Neural cell (in vitro differentiated cells): ENCODE results near the gene RIMS4. TPM values are rescaled to one million over a fixed set of nuclear protein-coding genes. Genes with fewer than 3 reads are reported as not detected.

Experiments
- H2AFZ ChIP-seq: fragments of 200-600, 300-800 bp; sonication (generic), shearing (Covaris generic); 2 replicates; pipeline ENCODE4 v1.6.0; 2014; ENCODE audit warnings: low read depth, mild to moderate bottlenecking, antibody characterized with exemption, low read length, moderate library complexity
- H3F3A ChIP-seq: fragments of 200-600 bp; shearing (Covaris generic); 2 replicates; pipeline ENCODE4 v1.6.1; 2016; ENCODE audit warnings: mild to moderate bottlenecking, moderate library complexity, mixed read lengths, antibody characterized with exemption, low read length; ENCODE audit not compliant: insufficient read depth, poor library complexity, severe bottlenecking
- H3K27ac ChIP-seq: fragments of 200-600, 300-800 bp; sonication (generic), shearing (Covaris generic); 2 replicates; pipeline ENCODE4 v1.5.1; 2014; ENCODE audit warnings: mild to moderate bottlenecking, low read length, moderate library complexity
- H3K27me3 ChIP-seq: fragments of 300-800, 200-600 bp; sonication (generic), shearing (Covaris generic); 2 replicates; pipeline ENCODE4 v1.6.0; 2014; ENCODE audit warnings: mild to moderate bottlenecking, low read depth, low read length, moderate library complexity; ENCODE audit not compliant: insufficient read depth
- H3K36me3 ChIP-seq: fragments of 300-800, 200-600 bp; sonication (generic), shearing (Covaris generic); 2 replicates; pipeline ENCODE4 v1.5.1; 2014; ENCODE audit warnings: mild to moderate bottlenecking, antibody characterized with exemption, low read length, moderate library complexity; ENCODE audit not compliant: insufficient read depth
- H3K4me2 ChIP-seq: fragments of 300-800, 200-600 bp; sonication (generic), shearing (Covaris generic); 2 replicates; pipeline ENCODE4 v1.6.0; 2014; ENCODE audit warnings: mild to moderate bottlenecking, low read length
- H3K4me3 ChIP-seq: fragments of 300-800, 200-600 bp; sonication (generic), shearing (Covaris generic); 2 replicates; pipeline ENCODE4 v1.5.1; 2014; ENCODE audit warnings: mild to moderate bottlenecking, low read length, moderate library complexity
- H3K79me2 ChIP-seq: fragments of 200-600 bp; shearing (Covaris generic); replicated peaks from 2 replicates; pipeline ENCODE4 v1.6.0; 2014; ENCODE audit warnings: mild to moderate bottlenecking, low read length, moderate library complexity; ENCODE audit not compliant: insufficient read depth
- H3K9ac ChIP-seq: fragments of 300-800, 200-600 bp; sonication (generic), shearing (Covaris generic); 2 replicates; pipeline ENCODE4 v1.6.1; 2016; ENCODE audit warnings: mild to moderate bottlenecking, low read length, mixed read lengths
- H3K9me2 ChIP-seq: fragments of 200-600 bp; shearing (Covaris generic); 2 replicates; pipeline ENCODE4 v1.6.1; 2016; ENCODE audit warnings: mild to moderate bottlenecking, low read length, mixed read lengths; ENCODE audit not compliant: insufficient read depth
- H3K9me3 ChIP-seq: fragments of 200-600, 300-800 bp; sonication (generic), shearing (Covaris generic); 2 replicates; pipeline ENCODE4 v1.6.1; 2016; ENCODE audit warnings: mild to moderate bottlenecking, mixed run types, low read length, moderate library complexity, mixed read lengths
- H4K20me1 ChIP-seq: fragments of 200-600 bp; shearing (Covaris generic); 2 replicates; pipeline ENCODE4 v1.6.1; 2016; ENCODE audit warnings: mild to moderate bottlenecking, mixed run types; ENCODE audit not compliant: insufficient read depth
- CTCF ChIP-seq: fragments of 450-650 bp; IDR thresholded peaks from 2 replicates; pipeline ENCODE4 v1.5.1; 2014; ENCODE audit warnings: antibody characterized with exemption, mild to moderate bottlenecking, moderate library complexity; ENCODE audit not compliant: poor library complexity, severe bottlenecking
- EP300 ChIP-seq: fragments of 450-650 bp; conservative IDR thresholded peaks from 2 replicates; pipeline ENCODE4 v1.6.1; 2014; ENCODE audit warnings: antibody characterized with exemption, mild to moderate bottlenecking, moderate library complexity; ENCODE audit not compliant: poor library complexity, severe bottlenecking
- EZH2 ChIP-seq: fragments of 200-600, 300-800 bp; shearing (Covaris generic), sonication (generic); IDR thresholded peaks from 2 replicates; pipeline ENCODE4 v1.6.1; 2014; ENCODE audit warnings: antibody characterized with exemption, low read length, borderline replicate concordance, mild to moderate bottlenecking; ENCODE audit not compliant: insufficient read depth, poor library complexity, severe bottlenecking
- MXI1 ChIP-seq: fragments of 450-650 bp; conservative IDR thresholded peaks from 2 replicates; pipeline ENCODE4 v1.6.1; 2014; ENCODE audit warnings: antibody characterized with exemption, mild to moderate bottlenecking; ENCODE audit not compliant: poor library complexity, severe bottlenecking
- POLR2AphosphoS5 ChIP-seq: IDR thresholded peaks from 2 replicates; pipeline ENCODE4 v1.6.1; 2012
- RAD21 ChIP-seq: fragments of 450-650 bp; conservative IDR thresholded peaks from 2 replicates; pipeline ENCODE4 v1.6.1; 2014; ENCODE audit warnings: antibody characterized with exemption, mild to moderate bottlenecking, moderate library complexity
- REST ChIP-seq: IDR thresholded peaks from 2 replicates; pipeline ENCODE4 v1.6.1; 2012; ENCODE audit warnings: borderline replicate concordance
- SMC3 ChIP-seq: fragments of 450-650 bp; conservative IDR thresholded peaks from 2 replicates; pipeline ENCODE4 v1.6.1; 2014; ENCODE audit warnings: antibody characterized with exemption, mild to moderate bottlenecking, moderate library complexity; ENCODE audit not compliant: poor library complexity
- TAF1 ChIP-seq: IDR thresholded peaks from 2 replicates; pipeline ENCODE4 v1.6.1; 2012; ENCODE audit warnings: low read depth
- polyA plus RNA-seq: library from polyadenylated mRNA; depleted of rRNA; stranded (reverse); fragments of >200 nt; gene quantifications from 2 replicates; pipeline ENCODE4 v1.2.3, GENCODE V29; 2014

The RIMS4 gene
- polyA plus RNA-seq, 1 donor from 2014 or later: 40.6 TPM

- peak overlapping the region; percentile 41 for H3K27ac ChIP-seq
- TF ChIP-seq CTCF: peak; percentile 22
- TF ChIP-seq POLR2AphosphoS5: no peak
- TF ChIP-seq MXI1: no peak
- TF ChIP-seq TAF1: no peak
- TF ChIP-seq RAD21: no peak
- TF ChIP-seq REST: no peak
- TF ChIP-seq SMC3: no peak
- no peak for TF ChIP-seq EZH2
- H3F3A ChIP-seq: no peaks in the 10 kb centered on the region
- H3K27me3 ChIP-seq: no peaks in the 10 kb centered on the region
- peak overlapping the region; percentile 2 for H3K9ac ChIP-seq
- no peaks in the 10 kb centered on the region for H3K79me2 ChIP-seq
- H3K9me3 ChIP-seq: no peaks in the 10 kb centered on the region
- no peaks in the 10 kb centered on the region for H3K9me2 ChIP-seq
- no peak overlapping the region for H3K4me2 ChIP-seq
- peak overlapping the region; percentile 21 for H3K4me3 ChIP-seq
- H4K20me1 ChIP-seq: no peaks in the 10 kb centered on the region
- no peak overlapping the region for H2AFZ ChIP-seq
- H3K36me3 ChIP-seq: no peaks in the 10 kb centered on the region
Measured at GRCh38 chr20:44790638-44791393, 19.5 kb downstream of the RIMS4 start.

GRCh38 chr20:44788706-44789456 is 21.5 kb downstream of the RIMS4 start:
- Histone ChIP-seq H3K4me2 (no peak overlapping the region), H3K36me3 (no peaks in the 10 kb centered on the region), H3K27me3 (no peaks in the 10 kb centered on the region), H3F3A (no peaks in the 10 kb centered on the region), H4K20me1 (no peaks in the 10 kb centered on the region), H3K9ac (no peak overlapping the region), H3K4me3 (no peak overlapping the region), H3K9me2 (no peaks in the 10 kb centered on the region), H3K79me2 (no peaks in the 10 kb centered on the region), H2AFZ (no peak overlapping the region), H3K9me3 (no peaks in the 10 kb centered on the region), H3K27ac (no peak overlapping the region)
- TF ChIP-seq REST (no peak), EP300 (no peak), POLR2AphosphoS5 (no peak), RAD21 (no peak), EZH2 (no peak), CTCF (no peak), MXI1 (no peak), TAF1 (no peak), SMC3 (no peak)
